ENCODE results near the gene TYW3.

DNA sequence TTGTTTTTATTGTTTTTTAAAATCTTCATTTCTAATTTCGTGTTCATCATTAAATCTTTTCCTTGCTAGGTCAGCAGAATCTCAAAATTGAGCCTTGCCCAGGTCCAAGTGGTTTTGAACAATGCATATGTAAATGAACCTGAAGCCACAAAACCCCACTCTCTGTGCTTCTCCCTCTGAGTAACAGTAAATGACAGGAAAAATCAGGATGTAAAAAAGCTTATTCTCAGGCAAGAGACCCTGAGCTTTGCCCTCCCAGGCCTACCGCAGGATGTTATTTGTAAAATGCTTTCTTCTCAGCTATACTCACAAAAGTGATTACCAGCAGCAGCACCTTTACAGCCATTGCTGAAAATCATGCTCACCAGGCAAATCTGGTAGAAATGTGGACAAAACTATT, 47.6 kb downstream of the TYW3 start:
- TF ChIP-seq REST (tag by site-specific recombination; IDR thresholded peaks at IDR 0.05): no peak
- TF ChIP-seq ZBTB8A (tag by site-specific recombination; IDR thresholded peaks at IDR 0.05): no peak
- TF ChIP-seq, protein P1, sequence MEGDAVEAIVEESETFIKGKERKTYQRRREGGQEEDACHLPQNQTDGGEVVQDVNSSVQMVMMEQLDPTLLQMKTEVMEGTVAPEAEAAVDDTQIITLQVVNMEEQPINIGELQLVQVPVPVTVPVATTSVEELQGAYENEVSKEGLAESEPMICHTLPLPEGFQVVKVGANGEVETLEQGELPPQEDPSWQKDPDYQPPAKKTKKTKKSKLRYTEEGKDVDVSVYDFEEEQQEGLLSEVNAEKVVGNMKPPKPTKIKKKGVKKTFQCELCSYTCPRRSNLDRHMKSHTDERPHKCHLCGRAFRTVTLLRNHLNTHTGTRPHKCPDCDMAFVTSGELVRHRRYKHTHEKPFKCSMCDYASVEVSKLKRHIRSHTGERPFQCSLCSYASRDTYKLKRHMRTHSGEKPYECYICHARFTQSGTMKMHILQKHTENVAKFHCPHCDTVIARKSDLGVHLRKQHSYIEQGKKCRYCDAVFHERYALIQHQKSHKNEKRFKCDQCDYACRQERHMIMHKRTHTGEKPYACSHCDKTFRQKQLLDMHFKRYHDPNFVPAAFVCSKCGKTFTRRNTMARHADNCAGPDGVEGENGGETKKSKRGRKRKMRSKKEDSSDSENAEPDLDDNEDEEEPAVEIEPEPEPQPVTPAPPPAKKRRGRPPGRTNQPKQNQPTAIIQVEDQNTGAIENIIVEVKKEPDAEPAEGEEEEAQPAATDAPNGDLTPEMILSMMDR (tag by site-specific recombination; IDR thresholded peaks at IDR 0.05): no peak
- TF ChIP-seq ZNF501 (tag by site-specific recombination; IDR thresholded peaks at IDR 0.05): no peak
- TF ChIP-seq ZNF18 (tag by site-specific recombination; IDR thresholded peaks at IDR 0.05): no peak
- no peak for TF ChIP-seq YY1 (tag by site-specific recombination; IDR thresholded peaks at IDR 0.05)
- TF ChIP-seq HOXC10 (CRISPR knock-in tag; IDR thresholded peaks at IDR 0.05): no peak
- no peak for TF ChIP-seq ZNF10 (tag by site-specific recombination; IDR thresholded peaks at IDR 0.05)
- no peak for TF ChIP-seq ZNF48 (tag by site-specific recombination; IDR thresholded peaks at IDR 0.05)
- no peak for TF ChIP-seq GLI2 (tag by site-specific recombination; IDR thresholded peaks at IDR 0.05; ENCODE audit: borderline replicate concordance, low read depth)
- TF ChIP-seq ZNF670 (tag by site-specific recombination; IDR thresholded peaks at IDR 0.05; ENCODE audit: low read depth): no peak
